Stimulated activated naive B cell treated with anti-CD40 and anti-IgM and Interleukin-4, amounts not matched to agents 10 μg/mL and 1 μg/mL and 100 μg/mL, for 72 hours (primary cell): Measurements from ENCODE around the gene CRACR2A.

Experiments
- ATAC-seq, 2 donors: fragments of 150-1000 bp; cut with Tn5 transposase; replicated peaks; 2 replicates each; pipeline ENCODE4 v1.10.0; 2021; ENCODE audit warnings: moderate library complexity in 1 of 2
- DNase-seq: peaks from one replicate; pipeline ENCODE4 v3.0.0; 2021
- H3K27ac Mint-ChIP-seq: one replicate; pipeline ENCODE4 v1.8.0; 2022; ENCODE audit warnings: mild to moderate bottlenecking, mixed read lengths
- H3K27me3 Mint-ChIP-seq, 2 donors: one replicate each; pipeline ENCODE4 v1.8.0; 2022; ENCODE audit warnings: mixed read lengths in 2 of 2
- H3K36me3 Mint-ChIP-seq, 2 donors: one replicate each; pipeline ENCODE4 v1.8.0; 2022; ENCODE audit warnings: mixed read lengths in 2 of 2, mild to moderate bottlenecking in 1 of 2
- H3K4me1 Mint-ChIP-seq, 2 donors: one replicate each; pipeline ENCODE4 v1.8.0; 2022; ENCODE audit warnings: mixed read lengths in 2 of 2, mild to moderate bottlenecking in 1 of 2
- H3K4me3 Mint-ChIP-seq, 2 donors: one replicate each; pipeline ENCODE4 v1.8.0; 2022; ENCODE audit warnings: mild to moderate bottlenecking in 2 of 2, mixed read lengths in 2 of 2, moderate library complexity in 1 of 2
- H3K9me3 Mint-ChIP-seq, 2 donors: one replicate each; pipeline ENCODE4 v1.8.0; 2022; ENCODE audit warnings: mixed read lengths in 2 of 2, mild to moderate bottlenecking in 1 of 2

CRACR2A gene

DNA sequence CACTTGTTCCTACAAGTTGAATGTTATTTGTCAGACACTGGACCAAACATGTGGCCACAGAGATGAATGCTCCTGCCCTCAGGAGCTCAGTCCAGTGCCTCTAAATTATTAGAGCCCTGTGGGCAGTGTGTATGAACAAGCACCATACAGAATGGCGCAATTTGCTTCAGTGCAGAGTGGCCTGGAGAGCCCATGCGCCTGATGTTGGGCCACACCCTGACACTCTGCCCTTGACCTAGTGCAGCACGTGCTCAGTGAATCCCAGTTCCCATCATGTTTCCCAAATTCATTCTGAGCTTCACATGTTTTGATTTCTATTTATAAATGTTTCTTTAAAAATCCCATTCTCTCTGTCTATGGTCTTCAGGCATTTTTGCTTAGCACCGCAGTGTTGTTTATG is 145.1 kb downstream of the CRACR2A start:
- Mint-ChIP-seq H3K4me3 (no peak overlapping the region), H3K4me1 (peaks cover 11 to 20% of the 10 kb centered on the region in 2 donors), H3K36me3 (peaks cover 31 to 35% of the 10 kb centered on the region in 2 donors), H3K9me3 (peaks cover 4 to 10% of the 10 kb centered on the region in 2 donors), H3K27ac (no peak overlapping the region), H3K27me3 (peaks cover 10 to 11% of the 10 kb centered on the region in 2 donors)
- DNase-seq (no peak), ATAC-seq (no peak)

DNA sequence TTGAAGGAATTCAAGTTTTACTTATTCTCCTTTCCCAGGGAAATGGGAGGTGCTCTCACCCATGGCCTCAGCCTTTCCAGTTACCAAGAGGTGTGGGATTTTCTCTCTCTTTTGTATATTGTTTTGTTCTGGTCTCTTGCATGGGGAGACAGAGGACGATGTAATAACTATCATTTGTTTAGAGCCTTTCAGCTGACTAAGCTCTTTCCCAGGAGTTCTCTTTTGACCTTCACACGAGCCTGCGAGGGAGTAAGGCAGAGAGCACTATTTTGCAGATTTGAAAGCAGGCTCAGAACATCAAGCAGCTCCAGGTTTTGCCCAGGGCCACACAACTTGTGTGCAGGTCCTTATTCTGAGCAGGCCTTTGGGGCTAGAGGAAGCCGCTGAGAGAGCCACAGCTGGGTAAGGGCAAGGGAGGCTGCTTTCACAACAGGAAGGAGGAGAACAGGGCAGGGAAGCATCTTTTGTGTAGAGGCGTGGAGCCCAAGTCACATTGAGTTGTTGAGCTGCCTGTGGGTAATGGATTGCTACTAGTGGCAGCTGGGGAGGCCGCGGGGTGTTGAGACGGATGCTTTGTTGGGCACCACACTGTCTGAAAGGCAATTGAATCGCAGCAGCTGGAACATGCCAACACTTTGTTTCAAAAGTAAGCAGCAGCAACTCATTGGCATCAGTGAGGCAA is 145.7 kb downstream of the CRACR2A start:
- no peak overlapping the region for H3K27ac Mint-ChIP-seq
- peaks cover 4 to 10% of the 10 kb centered on the region in 2 donors for H3K9me3 Mint-ChIP-seq
- no peak for DNase-seq
- peaks cover 11 to 20% of the 10 kb centered on the region in 2 donors for H3K4me1 Mint-ChIP-seq
- no peak overlapping the region for H3K4me3 Mint-ChIP-seq
- peaks cover 11 to 16% of the 10 kb centered on the region in 2 donors for H3K27me3 Mint-ChIP-seq
- H3K36me3 Mint-ChIP-seq = peaks cover 28 to 31% of the 10 kb centered on the region in 2 donors
- no peak for ATAC-seq

GRCh38 chr12:3606128-3606527 is 146.8 kb downstream of the CRACR2A start:
- Mint-ChIP-seq H3K27ac (no peak overlapping the region), H3K27me3 (peaks cover 16 to 17% of the 10 kb centered on the region in 2 donors), H3K4me1 (peaks cover 11 to 20% of the 10 kb centered on the region in 2 donors), H3K4me3 (no peak overlapping the region), H3K36me3 (peaks cover 23 to 24% of the 10 kb centered on the region in 2 donors), H3K9me3 (peaks cover 3 to 10% of the 10 kb centered on the region in 2 donors)
- no peak for ATAC-seq
- DNase-seq = no peak

DNA sequence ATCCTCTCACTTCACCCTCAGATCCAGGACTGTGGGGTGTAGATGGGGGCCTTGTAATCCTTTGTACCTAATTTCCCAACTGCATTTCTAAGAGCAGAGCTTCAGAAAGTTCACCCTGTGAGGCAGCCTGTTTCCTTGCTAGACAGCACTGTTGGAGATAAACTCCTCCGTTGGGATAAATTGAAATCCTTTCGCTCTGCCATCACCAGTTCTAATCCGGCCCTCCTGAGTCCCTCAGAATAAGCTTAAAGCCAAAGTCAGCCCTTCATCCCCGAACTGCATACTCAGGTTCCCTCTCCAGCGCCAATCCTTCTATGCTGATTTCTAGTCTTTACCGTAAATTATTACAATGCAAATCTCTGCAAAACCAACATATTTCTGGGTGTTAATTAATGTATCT is 147.2 kb downstream of the CRACR2A start:
- Mint-ChIP-seq H3K27me3 (peaks cover 20 to 21% of the 10 kb centered on the region in 2 donors), H3K4me1 (peaks cover 11 to 20% of the 10 kb centered on the region in 2 donors), H3K36me3 (peaks cover 20 to 22% of the 10 kb centered on the region in 2 donors), H3K27ac (no peak overlapping the region), H3K4me3 (no peak overlapping the region), H3K9me3 (peaks cover 6 to 10% of the 10 kb centered on the region in 2 donors)
- ATAC-seq (no peak), DNase-seq (no peak)

GRCh38 chr12:3604748-3605586 is 147.9 kb downstream of the CRACR2A start:
- no peak for ATAC-seq
- Mint-ChIP-seq H3K4me1 (peaks cover 11 to 20% of the 10 kb centered on the region in 2 donors), H3K27ac (no peak overlapping the region), H3K9me3 (peaks cover 6 to 10% of the 10 kb centered on the region in 2 donors), H3K36me3 (peaks cover 18 to 19% of the 10 kb centered on the region in 2 donors), H3K4me3 (no peak overlapping the region), H3K27me3 (peaks cover 20 to 23% of the 10 kb centered on the region in 2 donors)
- no peak for DNase-seq

GRCh38 chr12:3604286-3604685 is 148.6 kb downstream of the CRACR2A start:
- Mint-ChIP-seq H3K27ac (no peak overlapping the region), H3K27me3 (peaks cover 20 to 23% of the 10 kb centered on the region in 2 donors), H3K9me3 (peaks cover 4 to 5% of the 10 kb centered on the region in 2 donors), H3K36me3 (peaks cover 12 to 14% of the 10 kb centered on the region in 2 donors), H3K4me3 (no peak overlapping the region), H3K4me1 (peaks cover 11 to 20% of the 10 kb centered on the region in 2 donors)
- ATAC-seq (no peak), DNase-seq (no peak)

- Mint-ChIP-seq H3K27ac (no peak overlapping the region), H3K36me3 (peaks cover 7 to 9% of the 10 kb centered on the region in 2 donors), H3K4me3 (no peak overlapping the region), H3K4me1 (peaks cover 8 to 14% of the 10 kb centered on the region in 2 donors), H3K9me3 (peaks cover 0 to 2% of the 10 kb centered on the region in 2 donors), H3K27me3 (peaks cover 20 to 23% of the 10 kb centered on the region in 2 donors)
- DNase-seq (no peak), ATAC-seq (no peak)
Measured at GRCh38 chr12:3603576-3603975, 149.3 kb downstream of the CRACR2A start.

- no peak for ATAC-seq
- Mint-ChIP-seq H3K36me3 (peaks cover 6 to 9% of the 10 kb centered on the region in 2 donors), H3K4me3 (no peak overlapping the region), H3K4me1 (peaks cover 8 to 12% of the 10 kb centered on the region in 2 donors), H3K27me3 (peaks cover 20 to 23% of the 10 kb centered on the region in 2 donors), H3K27ac (no peak overlapping the region), H3K9me3 (peaks cover 0 to 2% of the 10 kb centered on the region in 2 donors)
- no peak for DNase-seq
Measured at GRCh38 chr12:3602488-3602887, 150.4 kb downstream of the CRACR2A start.

- Mint-ChIP-seq H3K9me3 (peaks cover 0 to 2% of the 10 kb centered on the region in 2 donors), H3K27ac (no peak overlapping the region), H3K4me1 (peaks cover 4 to 12% of the 10 kb centered on the region in 2 donors), H3K27me3 (peaks cover 20 to 23% of the 10 kb centered on the region in 2 donors), H3K4me3 (no peak overlapping the region), H3K36me3 (peaks cover 0 to 3% of the 10 kb centered on the region in 2 donors)
- ATAC-seq = no peak
- DNase-seq = no peak
Measured at GRCh38 chr12:3601461-3602150, 151.3 kb downstream of the CRACR2A start.

DNA sequence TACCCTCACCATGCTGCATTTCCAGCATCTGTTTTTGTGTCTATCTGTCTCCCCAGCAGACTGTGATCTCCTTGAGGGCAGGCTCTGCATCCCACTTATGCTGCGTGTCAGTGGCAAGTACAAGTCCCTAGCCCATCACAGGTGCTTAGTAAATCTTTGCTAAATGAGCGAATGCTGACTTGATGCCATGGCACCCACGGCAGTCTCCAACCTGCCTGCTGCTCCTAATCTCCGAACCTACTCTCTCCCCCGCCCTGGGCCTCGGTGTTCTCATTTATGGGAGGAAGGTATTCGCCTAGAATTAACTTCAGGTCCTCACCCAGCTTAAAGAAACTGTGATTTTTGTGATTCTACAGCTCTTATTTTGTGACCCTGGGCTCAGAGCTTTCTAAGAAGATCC is 152.0 kb downstream of the CRACR2A start:
- Mint-ChIP-seq H3K4me3 (no peak overlapping the region), H3K36me3 (no peaks in the 10 kb centered on the region)
- no peak for DNase-seq

GRCh38 chr12:3600039-3600720 is 152.7 kb downstream of the CRACR2A start:
- no peak for ATAC-seq
- peaks cover 26 to 30% of the 10 kb centered on the region in 2 donors for H3K27me3 Mint-ChIP-seq
- H3K4me1 Mint-ChIP-seq = peaks cover 2 to 10% of the 10 kb centered on the region in 2 donors
- no peak overlapping the region for H3K4me3 Mint-ChIP-seq
- peaks cover 0 to 2% of the 10 kb centered on the region in 2 donors for H3K9me3 Mint-ChIP-seq
- no peak overlapping the region for H3K27ac Mint-ChIP-seq
- no peaks in the 10 kb centered on the region for H3K36me3 Mint-ChIP-seq
- no peak for DNase-seq

More for the DNA sequence above, 152.0 kb downstream of the CRACR2A start:
- Mint-ChIP-seq H3K27me3 (peaks cover 23 to 24% of the 10 kb centered on the region in 2 donors), H3K9me3 (peaks cover 0 to 2% of the 10 kb centered on the region in 2 donors), H3K27ac (no peak overlapping the region), H3K4me1 (peaks cover 4 to 12% of the 10 kb centered on the region in 2 donors)
- no peak for ATAC-seq

GRCh38 chr12:3598896-3599860 is 153.7 kb downstream of the CRACR2A start:
- Mint-ChIP-seq H3K36me3 (no peaks in the 10 kb centered on the region), H3K4me1 (no peaks in the 10 kb centered on the region), H3K27me3 (peaks cover 19 to 24% of the 10 kb centered on the region in 2 donors), H3K27ac (no peak overlapping the region), H3K4me3 (no peak overlapping the region), H3K9me3 (peaks cover 0 to 2% of the 10 kb centered on the region in 2 donors)
- DNase-seq (no peak), ATAC-seq (no peak)
